22Rv1 (cell line): Measurements from ENCODE around the gene KAZN.

Source experiments
- H3K27ac ChIP-seq: fragments of 450-650 bp; 2 replicates; pipeline ENCODE4 v1.5.1; 2017
- ZFX ChIP-seq: fragments of 450-650 bp; IDR thresholded peaks from 2 replicates; pipeline ENCODE4 v1.6.1; 2017; ENCODE audit warnings: antibody characterized with exemption, borderline replicate concordance
- TF ChIP-seq, protein P1 (sequence below): fragments of 450-650 bp; IDR thresholded peaks from 2 replicates; pipeline ENCODE4 v1.5.1; 2017; ENCODE audit warnings: mild to moderate bottlenecking

KAZN gene

DNA sequence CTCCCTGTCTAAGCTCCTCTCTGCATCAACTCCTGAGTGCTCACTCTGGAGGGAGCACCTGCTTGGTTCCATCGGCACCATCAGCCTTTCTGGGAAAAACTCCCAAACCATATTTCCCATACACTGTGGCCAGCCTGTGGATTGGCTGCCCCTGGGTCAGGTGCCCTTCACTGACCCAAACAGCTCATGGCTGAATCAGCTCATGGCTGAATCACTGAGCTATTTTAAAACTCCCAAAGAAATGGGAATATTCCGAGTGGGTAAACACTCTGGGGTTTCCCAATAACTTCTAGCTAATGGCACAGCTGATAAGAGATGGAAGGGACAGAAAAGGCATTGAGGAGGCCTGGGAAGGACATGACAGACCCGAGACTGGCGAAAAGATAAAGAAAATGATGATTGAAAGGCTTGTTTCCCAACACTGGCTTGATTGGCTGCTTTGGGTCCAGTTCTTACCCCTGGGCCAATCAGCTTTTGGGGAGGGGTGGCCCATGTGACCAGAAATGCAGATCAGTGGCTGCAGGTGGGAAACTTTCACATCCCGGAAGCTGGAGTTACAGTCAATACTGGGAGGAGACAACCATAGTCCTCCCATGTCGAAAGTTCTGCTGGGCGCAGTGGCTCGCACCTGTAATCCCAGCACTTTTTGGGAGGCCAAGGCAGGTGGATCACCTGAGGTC lies 37.3 kb upstream of the KAZN start:
- TF ChIP-seq, protein P1, sequence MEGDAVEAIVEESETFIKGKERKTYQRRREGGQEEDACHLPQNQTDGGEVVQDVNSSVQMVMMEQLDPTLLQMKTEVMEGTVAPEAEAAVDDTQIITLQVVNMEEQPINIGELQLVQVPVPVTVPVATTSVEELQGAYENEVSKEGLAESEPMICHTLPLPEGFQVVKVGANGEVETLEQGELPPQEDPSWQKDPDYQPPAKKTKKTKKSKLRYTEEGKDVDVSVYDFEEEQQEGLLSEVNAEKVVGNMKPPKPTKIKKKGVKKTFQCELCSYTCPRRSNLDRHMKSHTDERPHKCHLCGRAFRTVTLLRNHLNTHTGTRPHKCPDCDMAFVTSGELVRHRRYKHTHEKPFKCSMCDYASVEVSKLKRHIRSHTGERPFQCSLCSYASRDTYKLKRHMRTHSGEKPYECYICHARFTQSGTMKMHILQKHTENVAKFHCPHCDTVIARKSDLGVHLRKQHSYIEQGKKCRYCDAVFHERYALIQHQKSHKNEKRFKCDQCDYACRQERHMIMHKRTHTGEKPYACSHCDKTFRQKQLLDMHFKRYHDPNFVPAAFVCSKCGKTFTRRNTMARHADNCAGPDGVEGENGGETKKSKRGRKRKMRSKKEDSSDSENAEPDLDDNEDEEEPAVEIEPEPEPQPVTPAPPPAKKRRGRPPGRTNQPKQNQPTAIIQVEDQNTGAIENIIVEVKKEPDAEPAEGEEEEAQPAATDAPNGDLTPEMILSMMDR = no peak
- TF ChIP-seq ZFX = no peak

DNA sequence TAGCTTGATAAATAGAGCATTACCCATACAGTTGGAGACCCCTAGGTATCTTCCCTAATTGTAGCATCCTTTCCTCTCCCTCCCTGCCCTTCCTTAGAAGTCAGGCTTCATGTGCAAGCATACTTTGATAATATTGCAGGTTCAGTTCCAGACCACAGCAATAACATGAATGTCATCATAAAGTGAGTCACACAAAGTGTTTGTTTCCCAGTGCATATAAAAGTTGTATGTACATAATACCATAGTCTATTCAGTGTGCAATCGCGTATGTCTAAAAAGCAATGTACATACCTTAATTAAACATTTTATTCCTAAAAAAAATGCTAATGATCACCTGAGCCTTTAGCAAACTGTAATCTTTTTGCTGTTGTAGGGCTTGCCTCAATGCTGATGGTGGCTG lies 33.4 kb upstream of the KAZN start:
- no peak overlapping the region for H3K27ac ChIP-seq
- no peak for TF ChIP-seq ZFX
- TF ChIP-seq, protein P1 = no peak

More for the DNA sequence above, 37.3 kb upstream of the KAZN start:
- no peak overlapping the region for H3K27ac ChIP-seq

DNA sequence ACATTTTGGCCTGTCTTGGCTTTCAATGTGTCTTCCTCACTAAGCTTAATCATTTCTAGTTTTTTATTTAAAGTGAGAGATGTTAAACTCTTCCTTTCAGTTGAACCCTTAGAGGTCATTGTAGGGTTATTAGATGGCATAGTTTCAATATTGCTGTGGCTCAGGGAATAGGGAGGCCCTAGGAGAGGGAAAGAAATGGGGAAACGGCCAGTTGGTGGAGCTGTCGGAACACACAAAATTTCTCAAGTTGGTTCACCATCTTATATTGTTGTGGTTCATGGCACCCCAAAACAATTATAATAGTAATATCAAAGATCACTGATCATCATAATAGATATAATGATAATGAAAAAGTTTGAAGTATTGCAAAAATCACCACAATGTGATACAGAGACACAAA lies 31.4 kb upstream of the KAZN start:
- H3K27ac ChIP-seq = no peak overlapping the region
- TF ChIP-seq, protein P1 = 0 out of 2 replicates have a peak, but pooled peaks have one; percentile 9
- no peak for TF ChIP-seq ZFX

DNA sequence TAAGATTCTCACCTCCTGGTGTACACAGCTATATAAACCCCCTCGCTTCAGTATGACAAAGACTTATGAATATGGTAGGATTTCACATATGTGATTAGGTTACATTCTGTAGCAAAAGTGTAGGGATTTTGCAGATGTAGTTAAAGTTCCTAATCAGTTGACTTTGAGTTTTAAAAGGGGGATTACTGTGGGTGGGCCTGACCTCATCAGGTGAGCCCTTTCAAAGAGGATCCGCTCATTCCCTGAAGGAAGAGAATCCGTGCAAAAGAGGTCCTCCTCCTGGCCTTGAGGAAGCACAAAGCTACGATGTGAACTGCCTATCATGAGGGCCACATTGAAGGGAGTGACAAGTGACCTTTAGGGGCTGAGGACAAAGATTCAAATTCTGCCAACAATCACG lies 30.6 kb upstream of the KAZN start:
- H3K27ac ChIP-seq = no peak overlapping the region
- TF ChIP-seq, protein P1 = no peak
- no peak for TF ChIP-seq ZFX

DNA sequence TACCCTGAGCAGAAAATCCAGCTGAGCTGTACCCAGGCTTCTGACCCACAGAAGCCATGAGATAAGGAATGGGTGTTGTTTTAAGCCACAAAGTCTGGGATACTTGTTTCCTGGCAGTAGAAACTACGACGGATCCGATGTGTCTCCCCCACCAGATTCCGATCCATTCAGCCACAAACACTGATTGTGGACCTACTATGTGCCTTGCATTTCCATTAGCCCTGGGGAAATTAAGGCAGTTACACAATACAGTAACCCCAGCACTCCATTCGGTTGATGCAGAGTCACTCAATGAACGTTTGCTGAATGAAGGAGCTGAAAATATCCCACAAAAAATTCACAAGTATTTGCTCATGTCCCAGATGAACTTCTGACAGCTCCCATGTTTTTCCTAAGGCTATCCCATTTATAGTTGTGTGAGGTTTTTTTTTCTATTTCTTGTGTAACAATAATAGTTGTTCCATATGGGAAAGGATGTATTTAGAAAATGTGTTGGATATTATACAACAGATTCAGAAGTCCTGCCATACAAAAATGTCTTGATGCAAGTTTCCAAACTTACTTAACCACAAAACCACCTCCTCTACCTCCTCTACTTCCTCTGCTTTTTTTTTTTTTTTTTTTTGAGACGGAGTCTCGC lies 29.6 kb upstream of the KAZN start:
- no peak overlapping the region for H3K27ac ChIP-seq
- TF ChIP-seq ZFX = no peak
- TF ChIP-seq, protein P1 = no peak

DNA sequence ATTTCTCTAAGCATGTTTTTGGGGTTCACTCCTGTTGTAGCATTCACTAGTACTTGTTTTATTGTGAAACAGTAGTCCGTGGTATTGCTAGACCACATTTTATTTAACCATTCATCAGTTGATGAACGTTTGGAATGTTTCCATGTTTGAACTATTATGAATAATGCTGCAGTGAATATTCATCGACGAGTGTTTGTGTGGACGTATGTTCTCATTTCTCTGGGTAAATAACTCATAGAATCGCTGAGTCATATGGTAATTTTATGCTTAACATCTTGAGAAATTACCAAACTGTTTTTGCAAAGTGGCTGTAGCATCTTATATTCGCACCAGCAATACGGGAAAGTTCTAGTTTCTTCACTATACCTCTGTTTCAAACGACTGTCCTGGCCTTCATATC lies 28.0 kb upstream of the KAZN start:
- TF ChIP-seq, protein P1 = no peak
- no peak for TF ChIP-seq ZFX

More for the DNA sequence above, 28.0 kb upstream of the KAZN start:
- H3K27ac ChIP-seq = no peak overlapping the region
